Subcutaneous abdominal adipose tissue (tissue), 5 donors: ENCODE measurements around the gene C20orf144.
A peak's percentile ranks its signal among the peaks of the same experiment; 100 is the strongest.

Experiments used
- H3K27ac ChIP-seq: one replicate; pipeline ENCODE4 v1.7.0; 2013; ENCODE audit warnings: low read depth, mild to moderate bottlenecking, inconsistent platforms, low read length, moderate library complexity
- H3K27me3 ChIP-seq, 5 donors: one replicate each; pipeline ENCODE4 v1.7.0; 2013; ENCODE audit warnings: low read length in 5 of 5, inconsistent platforms in 1 of 5; ENCODE audit not compliant: control insufficient read depth in 5 of 5, insufficient read depth in 4 of 5
- H3K36me3 ChIP-seq, 5 donors: one replicate each; pipeline ENCODE4 v1.7.0; 2013; ENCODE audit warnings: low read length in 5 of 5; ENCODE audit not compliant: control insufficient read depth in 5 of 5, insufficient read depth in 5 of 5
- H3K4me1 ChIP-seq, 5 donors: one replicate each; pipeline ENCODE4 v1.7.0; 2013; ENCODE audit warnings: low read length in 5 of 5, mild to moderate bottlenecking in 3 of 5, moderate library complexity in 1 of 5; ENCODE audit not compliant: control insufficient read depth in 5 of 5, insufficient read depth in 5 of 5
- H3K4me3 ChIP-seq, 5 donors: one replicate each; pipeline ENCODE4 v1.7.0; 2013; ENCODE audit warnings: low read length in 5 of 5, low read depth in 1 of 5
- H3K9ac ChIP-seq, 5 donors: one replicate each; pipeline ENCODE4 v1.7.0; 2013; ENCODE audit warnings: low read length in 5 of 5, mild to moderate bottlenecking in 4 of 5, moderate library complexity in 3 of 5
- H3K9me3 ChIP-seq, 5 donors: one replicate each; pipeline ENCODE4 v1.7.0; 2013; ENCODE audit warnings: low read length in 5 of 5; ENCODE audit not compliant: control insufficient read depth in 5 of 5
- donor health status: healthy.
- donor health status: healthy.
- donor health status: healthy.
- donor health status: healthy.
- donor health status: healthy.

Gene C20orf144

GRCh38 chr20:33684533-33685327 is 22.6 kb downstream of the C20orf144 start:
- Histone ChIP-seq H3K4me3 (peak overlapping the region in 2 of 5 donors; percentile 42 to 43), H3K4me1 (peaks cover 4 to 39% (median 30%) of the 10 kb centered on the region in 5 donors), H3K27me3 (no peaks in the 10 kb centered on the region), H3K27ac (no peak overlapping the region), H3K9ac (peak overlapping the region in 2 of 5 donors; percentile 59 to 64), H3K36me3 (no peaks in the 10 kb centered on the region), H3K9me3 (no peaks in the 10 kb centered on the region)

GRCh38 chr20:33685328-33686099 is 23.4 kb downstream of the C20orf144 start:
- H3K9ac ChIP-seq, result peak overlapping the region in 3 of 5 donors; percentile 38 to 64 (median 59)
- H3K4me1 ChIP-seq, result peaks cover 4 to 33% (median 24%) of the 10 kb centered on the region in 5 donors
- peak overlapping the region; percentile 26 to 52 (median 43) for H3K4me3 ChIP-seq
- H3K9me3 ChIP-seq, result no peaks in the 10 kb centered on the region
- H3K27me3 ChIP-seq, result no peaks in the 10 kb centered on the region
- H3K27ac ChIP-seq, result no peak overlapping the region
- H3K36me3 ChIP-seq, result no peaks in the 10 kb centered on the region

- H3K9ac ChIP-seq, result peak within 1 kb of the TSS in 3 of 5 donors; percentile 38 to 64 (median 59)
- H3K9me3 ChIP-seq, result no peaks in the 10 kb centered on the region
- H3K36me3 ChIP-seq, result no peaks in the 10 kb centered on the region
- peak within 1 kb of the TSS; percentile 26 to 64 (median 53) for H3K4me3 ChIP-seq
- H3K27ac ChIP-seq, result no peak within 1 kb of the TSS
- H3K27me3 ChIP-seq, result no peaks in the 10 kb centered on the region
- peaks cover 4 to 27% (median 19%) of the 10 kb centered on the region in 5 donors for H3K4me1 ChIP-seq
Observed at GRCh38 chr20:33686100-33686983, 24.2 kb downstream of the C20orf144 start, which contains the start of gene E2F1. E2F1 (minus strand) TSS chr20:33686385; CDS start chr20:33686264, 121 bp downstream.

- Histone ChIP-seq H3K27me3 (no peaks in the 10 kb centered on the region), H3K4me3 (peak overlapping the region in 4 of 5 donors; percentile 49 to 64 (median 58)), H3K36me3 (no peaks in the 10 kb centered on the region), H3K9me3 (no peaks in the 10 kb centered on the region), H3K27ac (no peak overlapping the region), H3K9ac (no peak overlapping the region), H3K4me1 (peaks cover 4 to 27% (median 19%) of the 10 kb centered on the region in 5 donors)
Observed at GRCh38 chr20:33686984-33687366, 24.8 kb downstream of the C20orf144 start.

- Histone ChIP-seq H3K27me3 (no peaks in the 10 kb centered on the region), H3K4me1 (peaks cover 4 to 27% (median 19%) of the 10 kb centered on the region in 5 donors), H3K9ac (no peak overlapping the region), H3K9me3 (no peaks in the 10 kb centered on the region), H3K27ac (no peak overlapping the region), H3K36me3 (no peaks in the 10 kb centered on the region), H3K4me3 (no peak overlapping the region)
Observed at GRCh38 chr20:33687370-33687915, 25.3 kb downstream of the C20orf144 start.

- H3K27ac ChIP-seq, result no peak overlapping the region
- no peak overlapping the region for H3K9ac ChIP-seq
- H3K36me3 ChIP-seq, result no peaks in the 10 kb centered on the region
- H3K4me3 ChIP-seq, result no peak overlapping the region
- H3K27me3 ChIP-seq, result no peaks in the 10 kb centered on the region
- H3K9me3 ChIP-seq, result no peaks in the 10 kb centered on the region
- H3K4me1 ChIP-seq, result peaks cover 4 to 27% (median 19%) of the 10 kb centered on the region in 5 donors
Observed at GRCh38 chr20:33687993-33688937, 26.1 kb downstream of the C20orf144 start.

GRCh38 chr20:33688938-33689424 is 26.9 kb downstream of the C20orf144 start:
- H3K9ac ChIP-seq, result no peak overlapping the region
- H3K27ac ChIP-seq, result no peak overlapping the region
- H3K4me3 ChIP-seq, result no peak overlapping the region

GRCh38 chr20:33689493-33689892 is 27.4 kb downstream of the C20orf144 start:
- Histone ChIP-seq H3K9me3 (no peaks in the 10 kb centered on the region), H3K36me3 (no peaks in the 10 kb centered on the region), H3K27me3 (no peaks in the 10 kb centered on the region), H3K4me1 (peaks cover 4 to 30% (median 23%) of the 10 kb centered on the region in 5 donors), H3K4me3 (no peak overlapping the region), H3K27ac (no peak overlapping the region), H3K9ac (no peak overlapping the region)

More at GRCh38 chr20:33688938-33689424, 26.9 kb downstream of the C20orf144 start:
- Histone ChIP-seq H3K4me1 (peaks cover 4 to 31% (median 19%) of the 10 kb centered on the region in 5 donors), H3K9me3 (no peaks in the 10 kb centered on the region), H3K27me3 (no peaks in the 10 kb centered on the region), H3K36me3 (no peaks in the 10 kb centered on the region)
